Esophagus muscularis mucosa (tissue), 3 donors: ENCODE results near the gene SLC22A9.

Experiments
- CTCF ChIP-seq, 3 experiments: fragments of 200-600 bp in 2 of 3; fragments of 450-650 bp in 1 of 3; sonication (generic) in 2 of 3; IDR thresholded peaks; one replicate each; pipeline ENCODE4 v1.5.1; 2017 to 2019; ENCODE audit warnings: antibody characterized with exemption in 3 of 3, mild to moderate bottlenecking in 2 of 3, moderate library complexity in 1 of 3
- POLR2A ChIP-seq: fragments of 450-650 bp; IDR thresholded peaks from one replicate; pipeline ENCODE4 v1.6.1; 2017; ENCODE audit warnings: antibody characterized with exemption, moderate library complexity, mild to moderate bottlenecking, low read depth
- POLR2AphosphoS5 ChIP-seq, 2 donors: sonication (generic); formaldehyde crosslinking; IDR thresholded peaks; one replicate each; pipeline ENCODE4 v1.6.1; 2017; ENCODE audit warnings: antibody characterized with exemption in 2 of 2

- TF ChIP-seq CTCF (IDR thresholded peaks at IDR 0.05), result no peak
- no peak for TF ChIP-seq POLR2A
- no peak for TF ChIP-seq POLR2AphosphoS5 (IDR thresholded peaks at IDR 0.05)
These were observed 58.5 kb downstream of the SLC22A9 start for GRCh38 chr11:63427971-63428508.
